Measurements from ENCODE around the gene THSD4.
"Not testable (repeated sequence)": the region's sequence is repeated elsewhere in the genome, so short reads cannot be mapped to it uniquely, and the experiment has no call there.

The THSD4 gene

GRCh38 chr15:71723344-71723743 is 608.1 kb downstream of the THSD4 start:
- H3K4me3 ChIP-seq, result no peak overlapping the region
- H3K27ac ChIP-seq, result no peak overlapping the region

GRCh38 chr15:71725207-71725955 is 610.1 kb downstream of the THSD4 start:
- peak overlapping the region in 1 of 21 experiments; percentile 62 for H3K27ac ChIP-seq
- not testable (repeated sequence) for H3K4me3 ChIP-seq

- peak overlapping the region in 1 of 21 experiments; percentile 30 for H3K27ac ChIP-seq
Observed at GRCh38 chr15:71728881-71729280, 613.6 kb downstream of the THSD4 start.

GRCh38 chr15:71729319-71729718 is 614.0 kb downstream of the THSD4 start:
- Histone ChIP-seq H3K4me3 (no peak overlapping the region), H3K27ac (peak overlapping the region in 1 of 21 experiments; percentile 59)

More at GRCh38 chr15:71728881-71729280, 613.6 kb downstream of the THSD4 start:
- H3K4me3 ChIP-seq, result no peak overlapping the region

- peak overlapping the region in 2 of 21 experiments; percentile 43 to 59 for H3K27ac ChIP-seq
- H3K4me3 ChIP-seq, result no peak overlapping the region
Observed at GRCh38 chr15:71730277-71731144, 615.2 kb downstream of the THSD4 start.

- Histone ChIP-seq H3K4me3 (no peak overlapping the region), H3K27ac (no peak overlapping the region)
Observed at GRCh38 chr15:71732636-71733035, 617.4 kb downstream of the THSD4 start.

- no peak overlapping the region for H3K27ac ChIP-seq
Observed at GRCh38 chr15:71733122-71733521, 617.9 kb downstream of the THSD4 start.

GRCh38 chr15:71734709-71735384 is 619.6 kb downstream of the THSD4 start:
- no peak overlapping the region for H3K27ac ChIP-seq

More at GRCh38 chr15:71733122-71733521, 617.9 kb downstream of the THSD4 start:
- H3K4me3 ChIP-seq, result no peak overlapping the region

GRCh38 chr15:71735385-71735757 is 620.1 kb downstream of the THSD4 start:
- H3K4me3 ChIP-seq, result no peak overlapping the region
- H3K27ac ChIP-seq, result no peak overlapping the region

More at GRCh38 chr15:71734709-71735384, 619.6 kb downstream of the THSD4 start:
- no peak overlapping the region for H3K4me3 ChIP-seq

GRCh38 chr15:71736286-71736947 is 621.1 kb downstream of the THSD4 start:
- Histone ChIP-seq H3K27ac (no peak overlapping the region), H3K4me3 (no peak overlapping the region)

- no peak overlapping the region for H3K27ac ChIP-seq
- no peak overlapping the region for H3K4me3 ChIP-seq
Observed at GRCh38 chr15:71737761-71738160, 622.5 kb downstream of the THSD4 start.

GRCh38 chr15:71739355-71739754 is 624.1 kb downstream of the THSD4 start:
- Histone ChIP-seq H3K4me3 (no peak overlapping the region), H3K27ac (no peak overlapping the region)

GRCh38 chr15:71742964-71743363 is 627.7 kb downstream of the THSD4 start:
- no peak overlapping the region for H3K27ac ChIP-seq
- H3K4me3 ChIP-seq, result no peak overlapping the region

- Histone ChIP-seq H3K27ac (no peak overlapping the region), H3K4me3 (no peak overlapping the region)
Observed at GRCh38 chr15:71743861-71744382, 628.7 kb downstream of the THSD4 start.

- Histone ChIP-seq H3K4me3 (no peak overlapping the region), H3K27ac (no peak overlapping the region)
Observed at GRCh38 chr15:71746719-71747118, 631.4 kb downstream of the THSD4 start.

- Histone ChIP-seq H3K4me3 (no peak overlapping the region), H3K27ac (no peak overlapping the region)
Observed at GRCh38 chr15:71747128-71748083, 632.1 kb downstream of the THSD4 start.

GRCh38 chr15:71748293-71748718 is 633.0 kb downstream of the THSD4 start:
- Histone ChIP-seq H3K27ac (no peak overlapping the region), H3K4me3 (no peak overlapping the region)

GRCh38 chr15:71749500-71749899 is 634.2 kb downstream of the THSD4 start:
- H3K27ac ChIP-seq, result no peak overlapping the region
- H3K4me3 ChIP-seq, result no peak overlapping the region
